ENCODE measurements around the gene CAPZB. TPM values are rescaled to one million over a fixed set of nuclear protein-coding genes. Genes with fewer than 3 reads are reported as not detected.

Gene CAPZB
- total RNA-seq, 1 donor from 2014 or later: 334 TPM

DNA sequence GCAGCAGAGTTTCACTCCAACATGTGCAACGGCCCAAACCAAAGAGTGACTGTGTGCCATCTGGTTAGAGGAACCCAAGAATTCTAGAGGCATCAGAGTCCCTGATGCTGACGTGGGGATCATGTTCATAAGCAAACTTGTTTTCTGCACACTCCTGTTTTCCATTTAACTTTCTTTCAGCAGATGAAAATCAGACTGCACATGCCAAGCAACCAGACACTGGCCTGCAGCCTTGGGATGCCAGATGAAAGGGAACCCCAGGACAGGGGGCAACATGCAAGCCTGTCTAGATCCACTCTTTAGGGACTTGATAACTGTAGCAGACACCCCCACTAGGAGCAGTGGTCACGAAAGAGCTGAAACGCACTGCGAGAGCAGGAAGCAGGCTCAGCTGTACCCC lies 116.4 kb downstream of the CAPZB start:
- H3K27ac Mint-ChIP-seq: no peak overlapping the region
- peaks cover 57% of the 10 kb centered on the region for H3K36me3 Mint-ChIP-seq (ENCODE audit: low read depth)
- H3K4me1 Mint-ChIP-seq: no peaks in the 10 kb centered on the region
- H3K4me3 Mint-ChIP-seq: no peak overlapping the region
- H3K9me3 Mint-ChIP-seq: no peaks in the 10 kb centered on the region
- ChIA-PET CTCF (no interaction called here), POLR2A (no interaction called here)
- DNase-seq: no peak
- no peak for ATAC-seq (ENCODE audit: low read depth)
- intact Hi-C loops (cut with micrococcal nuclease): no loop called here
- no peaks in the 10 kb centered on the region for H3K27me3 Mint-ChIP-seq
- TF ChIP-seq, protein P1, sequence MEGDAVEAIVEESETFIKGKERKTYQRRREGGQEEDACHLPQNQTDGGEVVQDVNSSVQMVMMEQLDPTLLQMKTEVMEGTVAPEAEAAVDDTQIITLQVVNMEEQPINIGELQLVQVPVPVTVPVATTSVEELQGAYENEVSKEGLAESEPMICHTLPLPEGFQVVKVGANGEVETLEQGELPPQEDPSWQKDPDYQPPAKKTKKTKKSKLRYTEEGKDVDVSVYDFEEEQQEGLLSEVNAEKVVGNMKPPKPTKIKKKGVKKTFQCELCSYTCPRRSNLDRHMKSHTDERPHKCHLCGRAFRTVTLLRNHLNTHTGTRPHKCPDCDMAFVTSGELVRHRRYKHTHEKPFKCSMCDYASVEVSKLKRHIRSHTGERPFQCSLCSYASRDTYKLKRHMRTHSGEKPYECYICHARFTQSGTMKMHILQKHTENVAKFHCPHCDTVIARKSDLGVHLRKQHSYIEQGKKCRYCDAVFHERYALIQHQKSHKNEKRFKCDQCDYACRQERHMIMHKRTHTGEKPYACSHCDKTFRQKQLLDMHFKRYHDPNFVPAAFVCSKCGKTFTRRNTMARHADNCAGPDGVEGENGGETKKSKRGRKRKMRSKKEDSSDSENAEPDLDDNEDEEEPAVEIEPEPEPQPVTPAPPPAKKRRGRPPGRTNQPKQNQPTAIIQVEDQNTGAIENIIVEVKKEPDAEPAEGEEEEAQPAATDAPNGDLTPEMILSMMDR (IDR thresholded peaks at IDR 0.05): no peak

DNA sequence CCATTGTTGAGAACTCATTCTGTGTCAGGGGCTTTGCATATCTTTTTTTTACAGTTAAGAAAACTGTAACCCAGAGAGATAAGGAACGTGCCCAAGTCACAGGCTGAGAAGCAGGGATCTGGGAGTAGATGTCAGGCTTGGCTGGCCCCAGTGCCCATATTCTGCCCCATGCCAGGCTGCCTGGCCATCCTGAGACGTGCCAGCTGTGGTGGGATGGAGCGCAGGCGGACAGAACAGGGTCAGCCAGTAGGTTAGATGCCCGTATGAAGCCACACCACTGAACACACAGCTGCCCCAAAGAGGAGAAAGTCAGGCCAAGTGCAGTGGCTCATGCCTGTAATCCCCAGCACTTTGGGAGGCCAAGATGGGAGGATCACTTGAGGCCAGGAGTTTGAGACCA lies 117.3 kb downstream of the CAPZB start:
- ATAC-seq (ENCODE audit: low read depth) (no peak), DNase-seq (no peak)
- no peak overlapping the region for H3K27ac Mint-ChIP-seq
- TF ChIP-seq, protein P1 (IDR thresholded peaks at IDR 0.05): no peak
- H3K4me1 Mint-ChIP-seq: no peaks in the 10 kb centered on the region
- peaks cover 60% of the 10 kb centered on the region for H3K36me3 Mint-ChIP-seq (ENCODE audit: low read depth)
- H3K4me3 Mint-ChIP-seq: no peak overlapping the region
- POLR2A ChIA-PET: no interaction called here
- H3K27me3 Mint-ChIP-seq: no peaks in the 10 kb centered on the region
- CTCF ChIA-PET: no interaction called here
- intact Hi-C loops (cut with micrococcal nuclease): no loop called here
- H3K9me3 Mint-ChIP-seq: no peaks in the 10 kb centered on the region

DNA sequence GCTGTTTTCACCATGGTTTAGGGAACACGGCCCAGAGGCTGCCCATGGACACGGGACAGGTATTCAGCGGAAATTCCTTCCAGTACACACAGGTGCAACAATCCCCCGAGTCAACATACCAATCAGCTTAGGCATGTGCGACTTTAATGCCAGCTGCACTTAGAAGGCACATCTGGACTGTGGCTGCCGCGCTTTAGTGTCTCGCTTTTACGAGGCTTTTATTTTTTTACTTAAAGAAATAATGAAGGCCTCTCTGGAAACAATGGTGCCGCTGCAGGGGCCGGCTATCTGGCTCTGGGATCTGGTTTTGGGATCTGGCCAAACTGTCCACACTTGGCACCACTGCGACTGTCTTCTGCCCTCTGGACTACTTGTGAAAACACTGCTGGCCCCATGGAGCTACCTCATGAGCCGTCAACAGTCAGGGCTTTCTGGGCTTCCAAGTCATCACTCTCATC lies 117.7 kb downstream of the CAPZB start:
- ATAC-seq (ENCODE audit: low read depth): no peak
- TF ChIP-seq, protein P1 (IDR thresholded peaks at IDR 0.05): no peak
- H3K27ac Mint-ChIP-seq: no peak overlapping the region
- CTCF ChIA-PET: interaction anchor here (1.4 kb wide), 1 partner anchor 293 kb away, joined by 3 read pairs; no protein-coding TSS in a partner anchor
- intact Hi-C loops (cut with micrococcal nuclease): no loop called here
- no peaks in the 10 kb centered on the region for H3K4me1 Mint-ChIP-seq
- no peaks in the 10 kb centered on the region for H3K9me3 Mint-ChIP-seq
- no peak overlapping the region for H3K4me3 Mint-ChIP-seq
- H3K36me3 Mint-ChIP-seq (ENCODE audit: low read depth): peaks cover 61% of the 10 kb centered on the region
- no peak for DNase-seq
- POLR2A ChIA-PET: no interaction called here
- H3K27me3 Mint-ChIP-seq: no peaks in the 10 kb centered on the region

DNA sequence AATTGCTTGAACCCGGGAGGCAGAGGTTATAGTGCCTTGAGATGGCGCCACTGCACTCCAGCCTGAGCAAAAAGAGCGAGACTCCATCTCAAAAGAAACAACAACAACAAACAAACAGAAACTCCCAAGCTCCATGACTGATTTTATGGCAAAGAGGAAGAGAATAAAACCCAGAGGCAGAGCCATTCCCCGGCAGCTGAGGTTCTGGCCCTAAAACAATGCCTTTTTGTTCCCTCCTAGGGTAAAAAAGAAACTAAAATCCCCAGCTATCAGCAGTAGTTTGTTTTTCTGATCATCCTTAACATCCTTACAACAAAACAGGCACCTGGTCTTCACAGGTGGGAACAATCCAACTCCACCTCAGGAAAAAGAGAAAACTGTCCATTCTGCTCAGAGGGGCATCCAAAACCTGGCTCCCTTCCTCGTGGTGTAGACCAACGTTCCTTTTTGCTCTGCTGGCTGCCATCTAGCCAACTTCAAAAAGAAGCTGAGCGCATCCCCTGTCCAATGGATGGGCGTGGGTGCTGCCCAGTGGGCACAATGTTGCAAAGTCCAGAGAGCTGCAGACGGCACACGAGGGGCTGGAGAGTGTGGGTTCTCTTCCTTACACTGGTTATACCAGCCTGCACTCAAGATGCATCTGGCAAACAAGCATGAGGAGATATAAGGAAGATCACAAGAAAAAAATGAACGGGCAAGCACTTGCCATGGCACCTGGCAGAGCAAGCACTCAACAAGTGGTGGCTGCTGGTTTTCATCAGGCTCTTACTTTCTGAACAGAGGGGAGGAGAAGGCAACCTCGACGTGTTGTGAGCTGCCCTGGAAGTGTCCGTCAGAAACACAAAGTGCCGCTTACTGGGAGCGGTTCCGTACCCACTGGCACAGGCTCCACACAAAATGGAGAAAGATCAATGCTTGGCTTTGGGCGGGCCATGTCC lies 118.5 kb downstream of the CAPZB start:
- no peak for DNase-seq
- H3K27me3 Mint-ChIP-seq: no peaks in the 10 kb centered on the region
- ChIA-PET CTCF (interaction anchor here (1.4 kb wide), 1 partner anchor 294 kb away, joined by 3 read pairs; no protein-coding TSS in a partner anchor), POLR2A (no interaction called here)
- TF ChIP-seq, protein P1 (IDR thresholded peaks at IDR 0.05): no peak
- no peaks in the 10 kb centered on the region for H3K4me1 Mint-ChIP-seq
- no peak overlapping the region for H3K27ac Mint-ChIP-seq
- intact Hi-C loops (cut with micrococcal nuclease): no loop called here
- H3K9me3 Mint-ChIP-seq: no peaks in the 10 kb centered on the region
- no peak overlapping the region for H3K4me3 Mint-ChIP-seq
- ATAC-seq (ENCODE audit: low read depth): no peak
- peaks cover 59% of the 10 kb centered on the region for H3K36me3 Mint-ChIP-seq (ENCODE audit: low read depth)

DNA sequence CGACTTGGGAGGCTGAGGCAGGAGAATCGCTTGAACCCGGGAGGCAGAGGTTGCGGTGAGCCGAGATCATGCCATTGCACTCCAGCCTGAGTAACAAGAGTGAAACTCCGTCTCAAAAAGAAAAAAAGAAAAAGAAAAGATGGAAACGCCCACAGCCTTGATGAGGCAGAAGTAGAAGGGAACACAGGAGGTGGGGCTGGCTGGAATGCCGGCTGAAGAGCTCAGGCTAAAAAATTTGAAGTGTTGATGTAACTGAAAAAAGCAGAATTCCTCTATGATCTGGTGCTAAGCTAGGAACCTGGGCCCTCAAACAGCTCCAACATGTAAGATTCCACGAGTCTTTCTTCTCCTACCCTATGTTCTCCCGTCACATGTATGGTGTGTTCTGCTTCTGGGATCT lies 119.6 kb downstream of the CAPZB start:
- Mint-ChIP-seq H3K36me3 (ENCODE audit: low read depth) (peaks cover 56% of the 10 kb centered on the region), H3K4me3 (no peak overlapping the region), H3K27ac (no peak overlapping the region), H3K9me3 (no peaks in the 10 kb centered on the region), H3K4me1 (peaks cover 6% of the 10 kb centered on the region), H3K27me3 (no peaks in the 10 kb centered on the region)
- TF ChIP-seq, protein P1 (IDR thresholded peaks at IDR 0.05): no peak
- CTCF ChIA-PET: no interaction called here
- ATAC-seq (ENCODE audit: low read depth) (no peak), DNase-seq (no peak)
- POLR2A ChIA-PET: no interaction called here
- intact Hi-C loops (cut with micrococcal nuclease): no loop called here
